ENCODE results near the gene CPSF7.

Gene CPSF7

GRCh38 chr11:61353131-61354067 lies 76.4 kb downstream of the CPSF7 start:
- no peak for DNase-seq

Measured in activated CD4-positive, alpha-beta T cell treated with anti-CD3 and anti-CD28 coated beads for 1 hour (primary cell).